Mesothelial cell of epicardium (in vitro differentiated cells): ENCODE measurements around the gene MAP2K2. TPM values are rescaled to one million over a fixed set of nuclear protein-coding genes. Genes with fewer than 3 reads are reported as not detected.

ENCODE experiments used
- DNase-seq, 2 experiments: peaks; one replicate each; pipeline ENCODE4 v3.0.0; 2021; ENCODE audit warnings: low spot score in 2 of 2; ENCODE audit not compliant: unreplicated experiment in 2 of 2
- H3K27ac Mint-ChIP-seq: 2 replicates; pipeline ENCODE4 v1.8.0; 2021; ENCODE audit warnings: mixed read lengths
- H3K27me3 Mint-ChIP-seq: 2 replicates; pipeline ENCODE4 v1.8.0; 2021; ENCODE audit warnings: low read depth, mixed read lengths
- H3K36me3 Mint-ChIP-seq: 2 replicates; pipeline ENCODE4 v1.8.0; 2021; ENCODE audit warnings: mixed read lengths
- H3K4me1 Mint-ChIP-seq: 2 replicates; pipeline ENCODE4 v1.8.0; 2021; ENCODE audit warnings: mixed read lengths
- H3K4me3 Mint-ChIP-seq: 2 replicates; pipeline ENCODE4 v1.8.0; 2021; ENCODE audit warnings: mild to moderate bottlenecking, moderate library complexity, mixed read lengths
- H3K9me3 Mint-ChIP-seq: 2 replicates; pipeline ENCODE4 v1.8.0; 2021; ENCODE audit warnings: mixed read lengths
- CTCF ChIP-seq: fragments of 200-600 bp; sonication (generic); IDR thresholded peaks from one replicate; pipeline ENCODE4 v1.5.0; 2021; ENCODE audit warnings: antibody characterized with exemption; ENCODE audit not compliant: unreplicated experiment
- total RNA-seq: library from RNA; stranded (reverse); gene quantifications from 3 replicates; pipeline ENCODE4 v1.2.1, GENCODE V29; 2021

Gene MAP2K2
- total RNA-seq, 1 donor from 2014 or later = 152 TPM

- H3K27ac Mint-ChIP-seq = no peak overlapping the region
- no peak overlapping the region for H3K4me3 Mint-ChIP-seq
- no peaks in the 10 kb centered on the region for H3K27me3 Mint-ChIP-seq
- H3K4me1 Mint-ChIP-seq = no peaks in the 10 kb centered on the region
- no peak for TF ChIP-seq CTCF
- DNase-seq = no peak
- H3K36me3 Mint-ChIP-seq = peaks cover 23% of the 10 kb centered on the region
- H3K9me3 Mint-ChIP-seq = no peaks in the 10 kb centered on the region
These were observed 20.9 kb downstream of the MAP2K2 start for GRCh38 chr19:4103080-4103433.

- no peaks in the 10 kb centered on the region for H3K9me3 Mint-ChIP-seq
- TF ChIP-seq CTCF = no peak
- peaks cover 21% of the 10 kb centered on the region for H3K36me3 Mint-ChIP-seq
- no peak for DNase-seq
- no peaks in the 10 kb centered on the region for H3K4me1 Mint-ChIP-seq
- no peak overlapping the region for H3K27ac Mint-ChIP-seq
- no peak overlapping the region for H3K4me3 Mint-ChIP-seq
- H3K27me3 Mint-ChIP-seq = no peaks in the 10 kb centered on the region
These were observed 21.4 kb downstream of the MAP2K2 start for GRCh38 chr19:4102339-4103079.

- Mint-ChIP-seq H3K27me3 (no peaks in the 10 kb centered on the region), H3K4me3 (no peak overlapping the region), H3K27ac (no peak overlapping the region), H3K9me3 (no peaks in the 10 kb centered on the region), H3K4me1 (no peaks in the 10 kb centered on the region), H3K36me3 (peaks cover 22% of the 10 kb centered on the region)
- no peak for TF ChIP-seq CTCF
- DNase-seq = no peak
These were observed 22.5 kb downstream of the MAP2K2 start for GRCh38 chr19:4101496-4101770.

- no peaks in the 10 kb centered on the region for H3K9me3 Mint-ChIP-seq
- no peak overlapping the region for H3K27ac Mint-ChIP-seq
- no peaks in the 10 kb centered on the region for H3K4me1 Mint-ChIP-seq
- no peak for DNase-seq
- TF ChIP-seq CTCF = no peak
- H3K27me3 Mint-ChIP-seq = no peaks in the 10 kb centered on the region
- peaks cover 24% of the 10 kb centered on the region for H3K36me3 Mint-ChIP-seq
- no peak overlapping the region for H3K4me3 Mint-ChIP-seq
These were observed 23.1 kb downstream of the MAP2K2 start for GRCh38 chr19:4100647-4101495.

GRCh38 chr19:4099041-4099764 lies 24.7 kb downstream of the MAP2K2 start:
- Mint-ChIP-seq H3K27ac (no peak overlapping the region), H3K36me3 (peaks cover 21% of the 10 kb centered on the region), H3K4me3 (no peak overlapping the region), H3K9me3 (no peaks in the 10 kb centered on the region), H3K27me3 (no peaks in the 10 kb centered on the region), H3K4me1 (no peaks in the 10 kb centered on the region)
- no peak for TF ChIP-seq CTCF
- DNase-seq = no peak
